ENCODE results near the gene NUP88. TPM values are rescaled to one million over a fixed set of nuclear protein-coding genes. Genes with fewer than 3 reads are reported as not detected.

The NUP88 gene
- total and polyA plus RNA-seq, 9 donors = 31.7 to 77.7 (median 42.3) TPM

DNA sequence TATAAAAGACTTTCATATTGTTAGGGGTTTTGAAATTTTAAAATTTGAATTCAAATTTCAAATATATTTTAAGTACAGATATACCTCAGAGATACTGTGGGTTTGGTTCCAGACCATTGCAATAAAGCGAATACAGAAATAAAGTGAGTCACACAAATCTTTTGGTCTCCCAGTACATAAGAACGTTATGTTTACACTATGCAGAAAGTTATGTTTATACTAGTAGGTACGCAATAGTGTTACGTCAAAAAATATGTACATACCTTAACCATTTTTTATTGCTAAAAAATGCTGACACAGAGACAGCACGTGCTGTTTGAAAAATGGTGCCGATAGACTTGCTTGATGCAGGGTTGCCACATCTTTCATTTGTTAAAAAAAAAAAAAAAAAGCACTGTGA is 19.7 kb downstream of the NUP88 start:
- DNase-seq = no peak
- no peak overlapping the region for H3K27ac ChIP-seq
- no peaks in the 10 kb centered on the region for H3K9me3 ChIP-seq
- 86 to 90% (median 88%) methylated on average over 6 of the region's 6 CpGs for WGBS, 3 donors
- no peak overlapping the region for H3K4me3 ChIP-seq
- H3K36me3 ChIP-seq = no peaks in the 10 kb centered on the region
- H3K4me1 ChIP-seq (ENCODE audit: insufficient read depth) = no peaks in the 10 kb centered on the region
- no peaks in the 10 kb centered on the region for H3K27me3 ChIP-seq
- intact Hi-C loops (cut with DNase I) = no loop called here
- TF ChIP-seq POLR2A (IDR thresholded peaks at IDR 0.05) (no peak), EP300 (IDR thresholded peaks at IDR 0.05) (no peak)
- TF ChIP-seq, protein P1, sequence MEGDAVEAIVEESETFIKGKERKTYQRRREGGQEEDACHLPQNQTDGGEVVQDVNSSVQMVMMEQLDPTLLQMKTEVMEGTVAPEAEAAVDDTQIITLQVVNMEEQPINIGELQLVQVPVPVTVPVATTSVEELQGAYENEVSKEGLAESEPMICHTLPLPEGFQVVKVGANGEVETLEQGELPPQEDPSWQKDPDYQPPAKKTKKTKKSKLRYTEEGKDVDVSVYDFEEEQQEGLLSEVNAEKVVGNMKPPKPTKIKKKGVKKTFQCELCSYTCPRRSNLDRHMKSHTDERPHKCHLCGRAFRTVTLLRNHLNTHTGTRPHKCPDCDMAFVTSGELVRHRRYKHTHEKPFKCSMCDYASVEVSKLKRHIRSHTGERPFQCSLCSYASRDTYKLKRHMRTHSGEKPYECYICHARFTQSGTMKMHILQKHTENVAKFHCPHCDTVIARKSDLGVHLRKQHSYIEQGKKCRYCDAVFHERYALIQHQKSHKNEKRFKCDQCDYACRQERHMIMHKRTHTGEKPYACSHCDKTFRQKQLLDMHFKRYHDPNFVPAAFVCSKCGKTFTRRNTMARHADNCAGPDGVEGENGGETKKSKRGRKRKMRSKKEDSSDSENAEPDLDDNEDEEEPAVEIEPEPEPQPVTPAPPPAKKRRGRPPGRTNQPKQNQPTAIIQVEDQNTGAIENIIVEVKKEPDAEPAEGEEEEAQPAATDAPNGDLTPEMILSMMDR (IDR thresholded peaks at IDR 0.05) = no peak

DNA sequence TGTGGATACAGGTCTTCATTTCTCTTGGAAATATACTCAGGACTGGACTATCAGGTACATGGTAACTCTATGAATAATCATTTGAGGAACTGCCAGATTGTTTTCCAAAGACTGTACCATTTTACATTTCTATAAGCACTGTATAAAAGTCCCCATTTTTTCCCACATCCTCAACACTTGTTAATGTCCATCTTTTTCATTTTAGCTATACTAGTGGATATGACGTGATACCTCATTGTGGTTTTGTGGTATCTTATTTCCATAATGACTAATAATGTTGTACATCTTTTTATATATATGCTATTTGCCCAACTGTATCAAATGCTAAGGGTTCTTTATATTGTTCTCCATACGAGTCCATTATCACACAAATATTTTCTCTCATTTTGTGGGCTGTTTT is 22.9 kb downstream of the NUP88 start:
- Histone ChIP-seq H3K27me3 (no peaks in the 10 kb centered on the region), H3K4me1 (ENCODE audit: insufficient read depth) (no peaks in the 10 kb centered on the region), H3K4me3 (no peak overlapping the region), H3K9me3 (no peaks in the 10 kb centered on the region), H3K36me3 (no peaks in the 10 kb centered on the region), H3K27ac (no peak overlapping the region)
- 89 to 96% (median 94%) methylated on average over 2 of the region's 2 CpGs for WGBS, 3 donors
- intact Hi-C loops (cut with DNase I) = no loop called here
- DNase-seq = no peak
- TF ChIP-seq, protein P1 (IDR thresholded peaks at IDR 0.05) = no peak
- TF ChIP-seq POLR2A (IDR thresholded peaks at IDR 0.05) = no peak
- no peak for TF ChIP-seq EP300 (IDR thresholded peaks at IDR 0.05)

DNA sequence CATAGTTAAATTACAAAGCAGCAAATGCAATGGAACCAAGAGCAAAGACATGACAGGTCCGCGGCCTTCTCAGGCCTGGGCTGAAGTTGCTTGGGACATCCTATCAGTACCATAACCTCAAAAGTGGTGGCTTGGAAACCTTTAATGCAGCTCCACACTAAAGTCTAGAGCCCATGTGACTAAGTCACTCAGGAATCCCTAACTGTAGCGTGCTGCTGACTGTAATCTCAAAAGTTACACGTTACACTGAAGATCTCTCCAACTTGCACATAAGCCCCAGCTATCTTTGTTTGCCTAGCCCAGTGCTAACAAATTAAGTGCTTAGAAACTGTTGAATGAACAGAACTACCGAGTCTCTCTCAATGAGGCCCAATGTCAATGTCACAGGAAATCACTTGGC is 27.8 kb downstream of the NUP88 start:
- H3K36me3 ChIP-seq = no peaks in the 10 kb centered on the region

DNA sequence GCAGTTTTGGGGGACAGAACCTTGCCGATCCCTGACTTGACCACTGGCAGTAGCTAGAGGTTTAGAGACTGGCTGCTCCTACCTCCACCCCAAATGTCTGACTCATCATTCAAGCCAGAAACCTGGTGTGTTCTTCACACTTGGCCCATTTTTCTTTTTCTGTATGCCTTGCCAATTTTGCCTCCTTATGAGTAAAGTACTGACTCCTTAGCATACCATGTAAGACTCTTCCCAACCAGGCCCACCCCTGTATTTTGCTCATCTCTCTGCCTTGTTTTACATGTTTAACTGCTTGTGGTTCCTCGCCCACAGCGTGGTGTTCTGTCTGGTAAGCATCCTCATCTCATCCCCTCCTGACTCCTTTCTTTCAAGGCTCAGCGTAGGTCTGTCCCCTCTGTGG is 37.9 kb downstream of the NUP88 start:
- no peaks in the 10 kb centered on the region for H3K4me1 ChIP-seq (ENCODE audit: insufficient read depth)
- no peak overlapping the region for H3K4me3 ChIP-seq
- 87 to 94% (median 93%) methylated on average over 4 of the region's 4 CpGs for WGBS, 3 donors
- no peak for DNase-seq
- H3K27me3 ChIP-seq = no peaks in the 10 kb centered on the region
- no peaks in the 10 kb centered on the region for H3K9me3 ChIP-seq
- H3K27ac ChIP-seq = no peak overlapping the region
- intact Hi-C loops (cut with DNase I) = no loop called here
- TF ChIP-seq POLR2A (IDR thresholded peaks at IDR 0.05) (no peak), EP300 (IDR thresholded peaks at IDR 0.05) (no peak)
- TF ChIP-seq, protein P1 (IDR thresholded peaks at IDR 0.05) = no peak
- no peaks in the 10 kb centered on the region for H3K36me3 ChIP-seq

More for the DNA sequence above, 27.8 kb downstream of the NUP88 start:
- H3K9me3 ChIP-seq = no peaks in the 10 kb centered on the region
- H3K4me3 ChIP-seq = no peak overlapping the region
- no peak for DNase-seq
- TF ChIP-seq, protein P1 (IDR thresholded peaks at IDR 0.05) = no peak
- TF ChIP-seq EP300 (IDR thresholded peaks at IDR 0.05) (no peak), POLR2A (IDR thresholded peaks at IDR 0.05) (no peak)
- H3K27ac ChIP-seq = no peak overlapping the region
- intact Hi-C loops (cut with DNase I) = no loop called here
- 84 to 94% (median 86%) methylated on average over 5 of the region's 5 CpGs for WGBS, 3 donors
- H3K27me3 ChIP-seq = no peaks in the 10 kb centered on the region
- no peaks in the 10 kb centered on the region for H3K4me1 ChIP-seq (ENCODE audit: insufficient read depth)

Measured in ovary (tissue), 9 donors.